Measurements from ENCODE around the gene STRIP1.

STRIP1 gene, protein sequence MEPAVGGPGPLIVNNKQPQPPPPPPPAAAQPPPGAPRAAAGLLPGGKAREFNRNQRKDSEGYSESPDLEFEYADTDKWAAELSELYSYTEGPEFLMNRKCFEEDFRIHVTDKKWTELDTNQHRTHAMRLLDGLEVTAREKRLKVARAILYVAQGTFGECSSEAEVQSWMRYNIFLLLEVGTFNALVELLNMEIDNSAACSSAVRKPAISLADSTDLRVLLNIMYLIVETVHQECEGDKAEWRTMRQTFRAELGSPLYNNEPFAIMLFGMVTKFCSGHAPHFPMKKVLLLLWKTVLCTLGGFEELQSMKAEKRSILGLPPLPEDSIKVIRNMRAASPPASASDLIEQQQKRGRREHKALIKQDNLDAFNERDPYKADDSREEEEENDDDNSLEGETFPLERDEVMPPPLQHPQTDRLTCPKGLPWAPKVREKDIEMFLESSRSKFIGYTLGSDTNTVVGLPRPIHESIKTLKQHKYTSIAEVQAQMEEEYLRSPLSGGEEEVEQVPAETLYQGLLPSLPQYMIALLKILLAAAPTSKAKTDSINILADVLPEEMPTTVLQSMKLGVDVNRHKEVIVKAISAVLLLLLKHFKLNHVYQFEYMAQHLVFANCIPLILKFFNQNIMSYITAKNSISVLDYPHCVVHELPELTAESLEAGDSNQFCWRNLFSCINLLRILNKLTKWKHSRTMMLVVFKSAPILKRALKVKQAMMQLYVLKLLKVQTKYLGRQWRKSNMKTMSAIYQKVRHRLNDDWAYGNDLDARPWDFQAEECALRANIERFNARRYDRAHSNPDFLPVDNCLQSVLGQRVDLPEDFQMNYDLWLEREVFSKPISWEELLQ

DNA sequence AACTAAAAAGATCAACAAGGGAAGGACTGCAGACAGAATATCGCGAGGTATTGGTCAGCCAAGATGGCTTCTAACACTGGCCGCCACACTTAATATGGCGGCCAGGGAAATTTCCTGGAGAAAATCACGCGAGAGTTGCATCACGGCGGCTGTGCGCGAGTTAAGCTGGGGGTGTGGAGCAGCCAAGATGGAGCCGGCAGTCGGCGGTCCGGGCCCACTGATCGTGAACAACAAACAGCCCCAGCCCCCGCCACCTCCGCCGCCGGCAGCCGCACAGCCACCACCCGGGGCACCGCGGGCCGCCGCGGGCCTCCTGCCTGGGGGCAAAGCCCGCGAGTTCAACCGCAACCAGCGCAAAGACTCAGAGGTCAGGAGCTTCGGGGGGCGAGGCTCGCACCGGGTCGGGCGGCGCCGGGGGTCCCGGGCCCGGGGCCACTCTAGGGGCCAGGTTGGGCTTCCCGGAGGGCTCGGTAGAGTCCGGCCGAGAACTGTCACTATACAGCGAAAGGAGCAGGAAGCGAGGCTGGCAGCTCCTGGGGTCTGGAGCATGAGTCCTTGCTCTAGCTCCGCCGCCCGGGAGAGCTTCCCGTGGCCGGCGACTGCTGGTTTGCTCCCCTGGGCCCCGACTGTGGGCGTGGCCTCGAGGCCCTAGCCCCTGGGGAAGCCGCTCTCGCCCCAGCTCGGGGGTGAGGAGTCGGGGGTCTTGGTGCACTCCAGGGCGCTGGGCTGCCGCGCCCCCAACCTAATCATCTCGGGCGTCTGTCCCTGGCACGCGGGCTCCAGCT is at the start of gene STRIP1:
Gene STRIP1 (plus strand): TSS at position 174 of the 785 bp plus-strand sequence. CDS start 14 bp downstream, at position 188.
- Mint-ChIP-seq H3K9me3 (no peaks in the 10 kb centered on the region), H3K4me3 (peak within 1 kb of the TSS; percentile 95), H3K27ac (peak within 1 kb of the TSS; percentile 89), H3K36me3 (peaks cover 13% of the 10 kb centered on the region), H3K4me1 (peaks cover 37% of the 10 kb centered on the region), H3K27me3 (no peaks in the 10 kb centered on the region)
- peak; percentile 85 to 89 for DNase-seq (ENCODE audit: low spot score in 2 of 2)
- ATAC-seq (ENCODE audit: low read depth), result peak; percentile 94

DNA sequence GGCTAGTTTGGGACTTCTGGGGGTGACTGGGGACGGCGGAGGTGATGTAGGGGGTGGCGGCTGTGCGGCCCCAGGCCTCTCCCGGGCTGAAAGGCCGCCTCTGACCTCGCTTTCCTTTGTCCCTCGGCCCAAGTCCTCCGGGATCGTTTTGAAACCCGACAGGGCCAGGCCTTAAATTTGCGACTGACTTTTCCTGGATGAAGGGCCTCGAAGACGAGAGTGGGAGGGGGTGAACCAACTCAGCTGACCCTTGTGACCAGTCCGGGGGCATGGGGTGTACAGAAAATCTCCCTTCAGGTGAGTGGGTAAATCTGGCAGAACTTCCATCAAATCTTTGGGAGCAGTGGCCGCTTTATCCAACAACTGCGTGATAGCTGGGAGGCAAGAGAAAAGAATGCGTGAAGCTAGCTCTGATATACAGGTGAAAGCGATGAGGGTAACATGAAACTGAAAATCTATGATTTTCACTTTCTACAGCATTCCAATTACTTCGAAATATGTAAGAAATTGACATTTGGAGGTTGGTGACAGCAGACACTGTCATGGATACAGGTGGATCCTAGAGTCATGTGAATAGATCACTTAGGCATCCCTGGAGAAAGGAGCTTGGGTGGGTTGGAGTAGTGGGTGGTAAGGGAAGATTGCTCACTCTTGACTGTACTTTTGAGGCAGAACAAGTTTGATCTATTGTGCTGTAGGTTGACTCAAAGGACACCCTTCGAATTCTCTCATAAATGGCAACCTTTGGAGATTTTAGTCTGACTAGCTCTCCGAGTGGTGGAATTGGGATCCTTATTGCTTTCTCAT is 49.0 kb upstream of the STRIP1 start:
- Mint-ChIP-seq H3K4me3 (peak overlapping the region; percentile 97), H3K9me3 (no peaks in the 10 kb centered on the region), H3K36me3 (peaks cover 2% of the 10 kb centered on the region), H3K27me3 (peaks cover 3% of the 10 kb centered on the region), H3K4me1 (peaks cover 32% of the 10 kb centered on the region), H3K27ac (peak overlapping the region; percentile 98)
- no peak for DNase-seq (ENCODE audit: low spot score in 2 of 2)
- ATAC-seq (ENCODE audit: low read depth), result no peak

DNA sequence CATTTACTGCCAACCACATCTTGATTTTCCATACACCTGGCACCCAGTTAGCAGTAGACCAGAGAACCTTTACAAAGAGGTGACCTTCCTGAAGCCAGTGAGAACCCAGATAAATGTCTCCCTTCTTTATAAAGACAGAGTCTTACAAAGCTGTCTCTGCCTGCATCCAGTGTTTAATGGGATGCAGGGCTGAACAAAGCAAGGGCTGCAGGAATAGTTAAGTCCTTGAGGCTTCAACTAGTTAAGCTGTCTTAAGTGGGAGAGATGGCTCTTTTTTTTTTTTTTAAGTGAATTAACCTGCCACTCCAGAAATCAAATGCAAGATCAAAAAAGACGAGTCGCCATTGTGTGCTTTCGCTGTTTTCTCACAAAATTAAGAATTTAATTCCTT is 48.4 kb upstream of the STRIP1 start:
- peak overlapping the region; percentile 97 for H3K4me3 Mint-ChIP-seq
- H3K36me3 Mint-ChIP-seq, result peaks cover 2% of the 10 kb centered on the region
- peaks cover 35% of the 10 kb centered on the region for H3K4me1 Mint-ChIP-seq
- peaks cover under 1% of the 10 kb centered on the region for H3K27me3 Mint-ChIP-seq
- DNase-seq (ENCODE audit: low spot score in 2 of 2) (no peak), ATAC-seq (ENCODE audit: low read depth) (no peak)
- no peaks in the 10 kb centered on the region for H3K9me3 Mint-ChIP-seq
- H3K27ac Mint-ChIP-seq, result peak overlapping the region; percentile 98

DNA sequence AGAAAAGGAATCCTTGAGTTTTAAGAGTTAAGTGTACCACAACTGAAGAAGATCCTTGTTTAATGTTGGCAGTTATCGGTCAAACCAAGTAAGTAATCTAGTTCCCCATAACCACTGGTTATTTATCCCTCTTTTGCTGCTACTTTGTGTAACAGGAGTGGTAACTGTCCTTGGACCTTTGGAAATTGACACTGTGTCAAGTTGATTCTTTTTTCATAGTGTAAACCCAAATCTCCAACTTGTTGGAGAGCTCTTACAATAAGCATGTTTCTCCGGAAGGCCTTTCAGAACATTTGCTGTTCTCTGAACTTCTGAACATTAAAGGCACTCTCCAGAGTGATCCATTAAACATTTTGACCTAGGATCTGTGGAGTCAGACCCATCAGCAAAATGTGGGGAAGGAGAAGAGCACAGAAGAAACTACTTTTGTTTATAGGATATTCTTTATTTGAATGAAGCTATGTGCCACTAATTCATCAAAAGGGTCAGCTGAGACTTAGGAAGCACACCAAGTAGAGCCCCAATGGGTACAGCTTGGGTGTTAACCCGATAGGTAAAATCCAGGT is 46.0 kb upstream of the STRIP1 start:
- Mint-ChIP-seq H3K27me3 (no peaks in the 10 kb centered on the region), H3K9me3 (no peaks in the 10 kb centered on the region), H3K36me3 (peaks cover 6% of the 10 kb centered on the region), H3K4me3 (no peak overlapping the region), H3K27ac (no peak overlapping the region), H3K4me1 (peaks cover 39% of the 10 kb centered on the region)
- DNase-seq (ENCODE audit: low spot score in 2 of 2), result no peak
- no peak for ATAC-seq (ENCODE audit: low read depth)

DNA sequence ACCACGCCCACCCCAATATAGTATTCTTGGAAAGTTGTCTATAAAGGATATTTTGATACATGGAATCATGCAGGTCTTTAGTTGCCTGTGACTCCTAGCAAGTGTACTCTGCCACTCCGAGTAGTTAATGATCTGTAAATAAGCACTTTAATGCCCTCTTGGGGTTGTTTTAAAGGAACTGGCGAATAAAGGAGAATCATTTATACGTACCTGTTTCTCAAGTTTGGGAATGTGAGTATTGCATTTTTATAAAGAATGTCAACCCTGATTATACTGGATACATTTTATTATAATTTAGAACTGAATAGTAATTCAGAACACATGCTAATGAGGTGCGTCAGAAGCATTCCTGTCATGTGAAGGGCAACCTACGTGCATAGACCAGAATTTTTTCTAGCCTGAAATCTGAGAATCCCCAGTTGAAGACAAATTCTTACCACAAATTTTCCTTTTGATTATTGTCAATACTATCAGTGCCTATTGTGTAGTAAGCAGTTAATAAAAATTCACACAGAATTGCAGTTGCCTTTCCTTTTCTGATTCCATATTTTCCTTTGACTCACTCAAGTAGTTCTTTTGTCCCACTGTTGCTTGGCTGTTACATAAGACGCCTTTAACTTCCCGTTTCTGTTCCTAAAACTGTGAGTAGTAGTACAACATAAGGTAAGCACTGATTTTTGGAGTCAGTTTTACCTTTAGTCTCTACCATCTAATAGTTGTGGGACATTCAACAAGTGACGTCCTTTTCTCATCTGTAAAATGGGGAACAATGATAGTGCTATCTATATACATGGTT is 44.7 kb upstream of the STRIP1 start:
- Mint-ChIP-seq H3K4me3 (no peak overlapping the region), H3K4me1 (peaks cover 45% of the 10 kb centered on the region), H3K27me3 (no peaks in the 10 kb centered on the region), H3K27ac (peak overlapping the region; percentile 60), H3K36me3 (peaks cover 6% of the 10 kb centered on the region), H3K9me3 (no peaks in the 10 kb centered on the region)
- ATAC-seq (ENCODE audit: low read depth) (peak; percentile 58), DNase-seq (ENCODE audit: low spot score in 2 of 2) (no peak)

DNA sequence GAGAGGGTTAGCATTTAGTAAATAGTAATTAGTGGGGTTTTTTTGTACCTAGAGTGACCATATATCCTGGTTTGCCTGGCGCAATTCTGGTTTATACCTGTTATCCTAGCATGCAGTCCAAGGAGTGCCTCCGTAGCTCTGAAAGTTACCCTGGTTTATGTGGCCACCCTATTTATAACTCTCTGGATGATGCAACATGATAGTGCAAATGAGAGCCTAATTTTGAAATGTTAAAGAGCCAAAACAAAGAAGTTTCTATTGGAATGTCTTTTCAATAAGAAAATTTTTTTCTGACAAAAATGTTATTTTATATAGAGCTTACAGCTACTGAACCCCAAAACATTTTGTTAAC is 44.1 kb upstream of the STRIP1 start:
- no peak for ATAC-seq (ENCODE audit: low read depth)
- Mint-ChIP-seq H3K4me3 (no peak overlapping the region), H3K27ac (peak overlapping the region; percentile 60), H3K27me3 (no peaks in the 10 kb centered on the region), H3K36me3 (peaks cover 6% of the 10 kb centered on the region), H3K9me3 (no peaks in the 10 kb centered on the region), H3K4me1 (peaks cover 43% of the 10 kb centered on the region)
- no peak for DNase-seq (ENCODE audit: low spot score in 2 of 2)

DNA sequence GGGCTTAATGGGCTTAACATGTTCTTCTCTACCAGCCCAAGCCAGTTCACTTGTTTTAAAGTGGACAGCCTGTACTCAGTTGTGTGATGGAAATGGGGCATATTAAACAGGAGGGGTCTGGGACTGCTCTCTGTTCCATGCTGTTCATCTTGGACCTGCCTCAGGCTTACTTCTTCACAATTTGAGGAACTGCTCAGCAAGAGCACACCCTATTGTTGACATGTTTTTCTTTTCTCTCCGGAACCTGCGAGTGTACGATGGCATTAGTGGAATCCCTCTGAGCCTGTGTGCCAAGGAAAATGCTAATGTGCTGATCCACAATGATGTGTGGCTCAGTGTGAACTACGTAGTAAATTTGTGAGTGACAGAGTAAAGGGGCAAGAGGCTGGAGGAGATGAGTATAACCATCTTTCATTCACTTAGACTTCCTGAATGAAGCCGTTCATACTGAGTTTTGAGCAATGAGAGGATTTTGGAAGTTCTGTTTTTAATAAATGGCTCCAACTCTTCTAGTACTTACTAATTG is 43.0 kb upstream of the STRIP1 start:
- Mint-ChIP-seq H3K4me3 (no peak overlapping the region), H3K9me3 (no peaks in the 10 kb centered on the region), H3K36me3 (peaks cover 10% of the 10 kb centered on the region), H3K27ac (no peak overlapping the region), H3K4me1 (peaks cover 34% of the 10 kb centered on the region), H3K27me3 (no peaks in the 10 kb centered on the region)
- ATAC-seq (ENCODE audit: low read depth) (no peak), DNase-seq (ENCODE audit: low spot score in 2 of 2) (no peak)

DNA sequence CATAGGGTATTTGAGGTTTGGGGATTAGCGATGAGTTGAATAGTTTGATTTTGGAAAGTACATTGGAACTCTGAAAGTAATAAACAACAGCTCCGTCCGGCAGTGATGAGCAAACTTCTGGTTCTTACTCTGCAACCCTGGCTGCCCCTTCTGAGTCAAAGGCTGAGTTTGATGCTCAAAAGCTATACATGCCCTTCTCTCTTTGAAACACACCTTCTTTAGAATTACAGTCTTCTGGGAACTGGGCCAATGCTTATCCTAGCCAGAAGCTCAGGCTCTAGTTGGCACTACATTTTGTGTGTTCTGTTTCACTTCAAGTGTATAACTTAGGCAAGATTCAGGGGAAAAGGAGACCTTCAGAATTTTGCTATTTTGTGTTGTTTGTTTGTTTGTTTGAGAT is 40.5 kb upstream of the STRIP1 start:
- DNase-seq (ENCODE audit: low spot score in 2 of 2) (no peak), ATAC-seq (ENCODE audit: low read depth) (no peak)
- no peak overlapping the region for H3K27ac Mint-ChIP-seq
- H3K4me1 Mint-ChIP-seq, result peaks cover 22% of the 10 kb centered on the region
- H3K27me3 Mint-ChIP-seq, result no peaks in the 10 kb centered on the region
- peaks cover 12% of the 10 kb centered on the region for H3K36me3 Mint-ChIP-seq
- no peak overlapping the region for H3K4me3 Mint-ChIP-seq
- no peaks in the 10 kb centered on the region for H3K9me3 Mint-ChIP-seq

DNA sequence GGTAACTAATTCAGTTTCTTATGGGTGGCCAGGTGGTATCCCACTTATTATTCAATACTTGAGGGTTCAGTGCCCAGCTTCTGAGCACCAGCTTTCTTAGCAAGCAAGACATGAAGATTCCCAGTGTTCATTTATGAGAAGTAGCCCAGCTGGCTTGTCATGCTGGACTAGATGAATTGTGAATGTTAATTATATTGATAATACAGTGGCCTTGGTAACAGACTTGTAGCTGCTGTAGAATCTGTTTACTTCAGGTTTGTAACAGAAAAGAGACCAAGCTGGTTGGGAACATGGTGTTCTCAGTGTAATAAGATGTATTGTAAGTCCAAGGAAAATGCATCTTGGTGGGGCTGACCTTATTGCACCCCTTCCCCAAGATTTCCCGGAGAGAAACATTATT is 39.8 kb upstream of the STRIP1 start:
- ATAC-seq (ENCODE audit: low read depth) (no peak), DNase-seq (ENCODE audit: low spot score in 2 of 2) (no peak)
- Mint-ChIP-seq H3K36me3 (peaks cover 11% of the 10 kb centered on the region), H3K4me1 (peaks cover 22% of the 10 kb centered on the region), H3K27me3 (no peaks in the 10 kb centered on the region), H3K27ac (no peak overlapping the region), H3K9me3 (no peaks in the 10 kb centered on the region), H3K4me3 (no peak overlapping the region)

DNA sequence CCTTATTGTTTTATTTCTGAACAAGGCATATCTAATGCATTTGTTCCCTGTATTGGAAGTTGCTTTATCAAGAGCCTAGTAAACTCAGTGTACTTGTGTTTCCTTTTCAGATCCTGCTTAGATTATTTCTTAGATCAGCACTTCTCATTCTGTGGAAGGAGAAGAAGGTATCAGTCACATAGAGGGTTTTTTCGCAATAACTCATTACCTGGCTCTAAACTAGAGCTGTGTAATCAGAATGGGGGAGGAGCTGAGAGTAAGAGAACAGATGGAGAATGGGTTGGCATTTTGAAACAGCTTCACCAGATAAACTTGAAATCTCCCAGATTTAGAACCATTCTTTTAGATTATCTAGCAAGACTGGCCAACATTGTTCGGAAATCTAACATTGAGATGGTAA is 38.9 kb upstream of the STRIP1 start:
- H3K9me3 Mint-ChIP-seq, result no peaks in the 10 kb centered on the region
- ATAC-seq (ENCODE audit: low read depth), result no peak
- no peak overlapping the region for H3K4me3 Mint-ChIP-seq

DNA sequence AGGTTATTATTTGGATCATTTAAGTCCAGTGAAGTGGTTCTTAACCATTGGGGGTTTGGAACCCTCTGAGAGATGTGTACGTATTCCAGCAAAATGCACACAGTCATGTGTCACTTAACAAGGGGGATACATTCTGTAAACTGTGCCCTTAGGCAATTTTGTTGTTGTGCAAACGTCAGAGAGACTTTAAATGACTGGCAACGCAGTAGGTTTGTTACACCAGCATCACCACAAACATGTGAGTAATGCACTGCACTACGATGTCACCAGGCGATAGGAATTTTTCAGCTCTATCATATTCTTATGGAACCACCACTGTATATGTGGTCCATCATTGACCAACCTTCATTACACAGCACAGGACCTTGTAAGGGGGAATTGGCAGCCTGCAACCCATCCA is 37.9 kb upstream of the STRIP1 start:
- H3K27me3 Mint-ChIP-seq, result no peaks in the 10 kb centered on the region
- peaks cover 10% of the 10 kb centered on the region for H3K4me1 Mint-ChIP-seq
- DNase-seq (ENCODE audit: low spot score in 2 of 2) (no peak), ATAC-seq (ENCODE audit: low read depth) (no peak)
- no peak overlapping the region for H3K4me3 Mint-ChIP-seq
- H3K27ac Mint-ChIP-seq, result no peak overlapping the region
- no peaks in the 10 kb centered on the region for H3K9me3 Mint-ChIP-seq
- peaks cover 8% of the 10 kb centered on the region for H3K36me3 Mint-ChIP-seq

More for the DNA sequence above, 38.9 kb upstream of the STRIP1 start:
- Mint-ChIP-seq H3K27ac (no peak overlapping the region), H3K27me3 (no peaks in the 10 kb centered on the region), H3K36me3 (peaks cover 11% of the 10 kb centered on the region), H3K4me1 (peaks cover 16% of the 10 kb centered on the region)
- DNase-seq (ENCODE audit: low spot score in 2 of 2), result no peak

DNA sequence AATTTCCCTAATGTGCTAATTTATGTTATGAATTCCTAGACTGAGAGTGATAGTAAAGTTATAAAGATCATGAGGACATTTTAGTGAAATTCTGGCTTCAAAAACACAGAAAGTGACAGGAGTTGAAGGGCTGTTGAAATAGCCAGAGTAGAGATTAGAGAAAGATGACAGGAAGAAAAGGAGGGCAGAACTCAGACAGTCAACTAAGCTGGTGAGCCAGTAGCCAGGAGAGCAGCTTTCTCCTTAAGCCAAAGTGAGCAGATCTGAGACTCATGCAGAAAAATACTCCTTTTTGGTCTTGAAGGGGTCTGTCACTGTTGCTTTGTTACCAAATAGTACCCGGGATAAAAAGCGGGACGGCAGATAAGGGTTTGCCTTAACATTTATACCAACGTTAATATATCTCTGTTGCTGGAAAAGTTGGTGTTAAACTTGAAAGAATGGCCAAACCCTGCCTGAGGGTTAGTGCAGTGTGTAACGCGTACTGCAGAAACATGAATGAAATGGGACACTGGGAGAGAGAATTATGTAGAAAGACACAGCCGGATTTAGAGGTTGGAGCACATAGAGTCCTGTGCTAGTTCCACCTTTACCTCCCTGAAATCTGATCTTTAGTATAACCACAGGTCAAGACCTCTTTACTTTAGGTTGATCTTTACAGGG is 37.1 kb upstream of the STRIP1 start:
- H3K36me3 Mint-ChIP-seq, result peaks cover 6% of the 10 kb centered on the region
- H3K27ac Mint-ChIP-seq, result no peak overlapping the region
- H3K4me3 Mint-ChIP-seq, result no peak overlapping the region
- DNase-seq (ENCODE audit: low spot score in 2 of 2) (no peak), ATAC-seq (ENCODE audit: low read depth) (no peak)
- no peaks in the 10 kb centered on the region for H3K27me3 Mint-ChIP-seq
- H3K4me1 Mint-ChIP-seq, result peaks cover 8% of the 10 kb centered on the region
- H3K9me3 Mint-ChIP-seq, result no peaks in the 10 kb centered on the region

Measured in memory B cell (primary cell).